Inflammatory macrophage treated with lipopolysaccharide for 1 hour (primary cell): ENCODE data around the gene TLE2.
"Not testable (repeated sequence)": the region's sequence is repeated elsewhere in the genome, so short reads cannot be mapped to it uniquely, and the experiment has no call there.

Experiments
- DNase-seq, 2 donors: peaks; one replicate each; pipeline ENCODE4 v3.0.0-alpha.2; 2020 to 2022

The TLE2 gene

DNA sequence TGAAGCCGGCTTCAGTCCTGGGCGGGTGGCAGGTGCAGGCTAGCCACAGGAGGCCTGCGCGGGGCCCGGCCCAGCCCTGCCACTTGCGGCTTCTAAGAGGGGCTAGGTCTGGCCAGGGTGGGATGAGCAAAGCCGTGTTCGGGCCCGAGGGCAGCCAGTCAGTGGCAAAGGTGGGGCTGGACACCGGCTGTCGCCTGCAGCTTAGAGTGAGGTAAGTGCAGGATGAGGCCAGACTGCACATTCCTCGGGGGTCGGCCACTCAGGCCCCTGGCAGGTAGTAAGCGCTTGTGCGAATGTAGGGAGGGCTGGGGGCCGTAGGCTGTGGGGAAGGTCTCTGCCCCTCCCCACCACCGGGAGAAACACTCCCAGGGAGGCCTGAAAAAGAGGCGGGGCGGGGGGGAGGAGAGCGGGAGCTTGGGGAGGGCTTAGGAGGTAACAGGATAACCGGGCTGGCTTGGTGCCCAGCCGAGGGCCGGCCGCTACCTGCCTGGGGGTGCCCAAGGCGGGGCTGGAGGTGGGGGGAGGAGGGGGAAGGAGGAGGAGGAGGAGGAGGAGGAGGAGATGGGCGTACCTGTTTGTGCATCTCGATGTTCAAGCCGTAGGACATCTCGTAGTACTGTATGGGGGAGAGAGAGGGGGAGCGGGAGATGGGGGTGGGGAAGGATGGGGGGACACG is 26.8 kb upstream of the TLE2 start:
- DNase-seq, result no peak

DNA sequence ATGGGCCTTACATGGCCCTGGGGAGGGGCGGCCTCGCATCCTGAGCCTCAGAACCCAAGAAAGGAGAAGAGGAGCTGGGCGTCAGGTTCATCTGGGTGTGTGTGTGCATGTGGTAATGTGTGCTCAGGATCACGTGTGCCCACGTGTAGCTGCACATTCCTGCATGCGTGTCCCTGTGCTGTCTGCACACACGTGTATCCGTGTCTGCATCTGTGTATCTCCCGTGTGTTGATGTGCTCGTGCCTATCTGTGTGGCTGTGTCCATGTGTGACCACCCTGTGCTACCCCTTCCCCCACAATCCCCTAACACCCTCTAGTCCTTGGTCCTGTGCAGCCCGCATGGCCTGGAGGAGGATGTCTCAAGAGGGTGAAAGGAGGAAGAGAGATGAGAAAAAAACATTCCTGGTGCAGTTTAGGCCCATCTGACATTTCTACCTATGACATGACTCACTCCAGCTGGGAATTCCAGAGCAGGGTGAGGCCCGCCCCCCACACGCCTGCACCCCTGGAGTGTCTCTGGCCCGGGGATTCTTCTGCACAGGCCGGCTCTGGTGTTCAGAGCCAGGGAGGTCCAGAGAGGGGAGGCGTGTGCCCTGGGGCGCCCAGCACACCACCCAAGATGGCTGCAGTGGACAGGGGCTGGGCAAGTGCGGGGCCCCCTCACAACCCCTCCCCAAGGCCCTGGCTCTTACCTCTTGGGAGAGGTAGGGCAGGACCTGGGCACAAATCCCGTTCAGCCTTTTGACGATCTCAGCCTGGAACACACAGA is 26.1 kb upstream of the TLE2 start:
- no peak for DNase-seq

DNA sequence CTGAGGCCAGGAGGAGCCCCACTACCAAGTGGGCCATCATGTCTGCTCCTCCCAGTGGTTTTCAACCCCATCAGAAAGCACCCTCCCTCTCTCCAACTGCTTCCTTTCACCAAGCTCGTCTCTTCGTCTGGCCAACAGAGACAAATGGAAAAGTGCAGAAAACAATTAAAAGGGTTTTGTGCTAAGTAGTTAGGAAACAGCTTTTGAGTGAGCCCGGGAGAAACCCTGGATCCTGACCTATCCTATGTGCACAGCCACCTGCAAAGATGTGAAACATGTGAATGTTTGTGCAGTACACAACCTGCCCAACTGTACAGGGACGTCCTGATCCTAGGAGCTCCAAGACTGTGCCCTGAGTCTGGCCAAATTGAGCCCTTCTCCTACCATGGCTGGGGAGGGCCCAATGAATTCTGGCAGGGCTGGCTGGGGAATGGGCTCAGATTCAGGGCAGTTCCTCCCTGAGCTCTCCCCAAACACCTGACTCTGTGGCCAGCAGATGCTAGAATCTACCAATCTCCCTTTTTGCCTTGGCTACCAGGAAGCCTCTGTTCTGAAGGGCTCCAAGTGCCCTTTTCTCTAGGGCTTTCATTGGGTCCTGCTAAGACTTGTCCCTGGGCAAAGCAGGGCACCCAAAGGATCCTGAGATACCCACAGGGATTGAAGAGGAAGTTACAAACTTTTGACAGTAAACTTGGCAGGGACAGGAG is 25.3 kb upstream of the TLE2 start:
- no peak for DNase-seq

DNA sequence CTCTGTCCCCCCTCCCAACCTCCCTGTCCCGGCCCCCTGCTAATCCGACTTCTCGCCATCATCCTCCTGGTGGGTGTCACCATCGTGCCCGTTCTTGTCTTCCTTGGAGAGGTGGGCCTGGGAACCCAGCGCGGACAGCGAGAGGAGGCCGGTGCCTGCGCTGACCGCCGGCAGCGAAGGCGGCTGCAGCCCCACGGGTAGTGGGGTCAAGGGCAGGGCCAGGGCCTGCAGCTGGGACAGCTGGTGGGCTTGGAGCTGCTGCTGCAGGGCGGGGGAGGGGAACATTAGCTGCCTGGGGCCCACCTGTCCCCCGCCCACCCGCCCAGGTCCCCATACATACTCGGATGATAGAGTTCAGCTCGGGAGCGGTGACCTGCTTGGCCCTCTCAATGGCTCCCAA is 24.7 kb upstream of the TLE2 start:
- DNase-seq, result no peak

DNA sequence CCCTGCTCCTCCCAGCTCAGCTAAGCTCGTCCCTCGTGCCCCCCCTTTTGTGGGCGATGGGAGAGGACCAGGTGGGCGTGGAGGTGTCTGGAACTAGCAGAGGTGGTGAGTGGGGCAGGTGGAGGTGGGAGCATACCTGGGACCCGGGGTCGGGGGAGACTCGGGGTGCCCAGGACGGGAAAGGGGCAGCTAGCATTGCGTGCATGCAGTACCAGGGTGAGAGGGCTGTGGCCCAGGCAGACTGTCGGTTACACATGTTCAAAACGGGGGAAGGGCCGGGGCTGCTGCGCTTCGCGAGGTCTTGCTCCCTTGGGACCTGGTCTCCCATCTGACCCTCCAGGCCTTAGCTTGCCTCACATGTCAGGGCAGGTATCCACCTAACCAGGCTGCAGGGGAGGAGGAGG is 24.1 kb upstream of the TLE2 start:
- no peak for DNase-seq

DNA sequence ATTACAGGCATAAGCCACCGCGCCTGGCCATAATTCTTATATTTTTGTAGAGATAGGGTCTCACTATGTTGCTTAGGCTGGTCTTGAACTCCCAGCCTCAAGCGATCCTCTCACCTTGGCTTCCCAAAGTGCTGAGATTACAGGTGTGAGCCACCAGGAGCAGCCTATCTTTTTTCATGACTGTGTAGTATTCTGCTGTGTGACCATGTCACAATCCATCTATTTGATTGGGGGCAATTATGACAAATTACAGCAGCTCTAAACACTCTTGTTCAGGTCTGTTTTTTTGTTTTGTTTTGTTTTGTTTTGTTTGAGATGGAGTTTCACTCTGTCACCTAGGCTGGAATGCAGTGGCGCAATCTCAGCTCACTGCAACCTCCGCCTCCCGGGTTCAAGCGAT is 20.9 kb upstream of the TLE2 start:
- not testable (repeated sequence) for DNase-seq

DNA sequence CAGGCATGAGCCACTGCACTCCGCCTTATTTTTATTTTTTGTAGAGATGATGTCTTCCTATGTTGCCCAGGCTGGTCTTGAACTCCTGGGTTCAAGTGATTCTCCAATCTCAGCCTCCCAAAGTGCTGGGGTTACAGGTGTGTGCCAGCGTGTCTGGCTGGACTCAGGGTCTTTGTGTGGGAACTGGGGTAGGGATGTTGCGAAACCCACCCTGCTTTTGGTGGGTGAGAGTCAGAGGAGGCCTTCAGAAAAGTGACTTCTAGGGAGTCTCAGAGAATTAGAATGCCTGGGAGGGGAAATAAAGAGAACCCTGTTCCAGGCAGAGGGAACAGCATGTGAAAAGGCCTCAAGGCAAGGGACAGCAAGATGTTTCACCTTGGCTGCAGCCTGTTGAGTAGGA is 20.0 kb upstream of the TLE2 start:
- no peak for DNase-seq

DNA sequence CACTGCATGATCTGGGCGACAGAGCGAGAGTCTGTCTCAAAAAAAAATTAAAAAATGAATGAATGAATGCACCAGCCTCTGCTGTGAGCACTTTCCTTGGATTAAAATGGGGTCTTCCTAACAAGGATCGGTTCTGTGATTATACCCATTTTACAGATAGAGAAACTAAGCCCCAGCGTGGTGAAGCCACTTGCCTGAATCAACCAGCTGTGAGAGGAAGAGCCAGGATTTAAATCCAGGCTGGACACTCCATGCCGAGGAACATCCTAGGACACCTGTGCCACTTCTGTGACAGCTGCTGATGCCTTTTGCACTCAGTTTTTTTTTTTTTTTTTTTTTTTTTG is 19.1 kb upstream of the TLE2 start:
- no peak for DNase-seq

DNA sequence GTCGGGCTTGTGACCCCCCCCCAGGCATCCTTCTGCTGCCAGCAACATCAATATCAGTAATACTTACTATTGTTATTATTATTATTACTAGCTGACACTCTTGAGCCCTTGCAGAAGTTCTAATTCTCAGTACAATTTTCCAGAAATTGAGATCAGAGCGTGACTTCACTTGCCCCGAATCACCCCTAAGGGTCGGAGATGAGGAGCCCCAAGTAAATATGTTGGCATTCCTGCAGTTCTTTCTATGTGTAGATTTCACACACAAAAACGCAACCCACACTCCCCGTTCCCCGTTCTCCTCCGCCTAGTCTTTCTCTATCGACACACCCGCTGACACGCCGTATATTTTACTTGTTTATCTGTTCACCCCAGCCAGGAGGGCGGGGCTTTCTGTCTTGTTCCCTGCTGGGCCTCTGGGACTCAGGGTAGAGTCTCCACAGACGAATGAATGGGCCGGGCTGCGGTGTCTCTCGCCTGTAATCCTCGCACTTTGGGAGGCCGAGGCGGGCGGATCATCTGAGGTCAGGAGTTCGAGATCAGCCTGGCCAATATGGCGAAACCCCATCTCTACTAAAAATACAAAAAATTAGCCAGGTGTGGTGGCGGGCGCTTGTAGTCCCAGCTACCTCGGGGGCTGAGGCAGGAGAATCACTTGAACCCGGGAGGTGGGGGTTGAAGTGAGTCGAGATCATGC is 18.6 kb upstream of the TLE2 start:
- DNase-seq, result peak; percentile 51 to 56

DNA sequence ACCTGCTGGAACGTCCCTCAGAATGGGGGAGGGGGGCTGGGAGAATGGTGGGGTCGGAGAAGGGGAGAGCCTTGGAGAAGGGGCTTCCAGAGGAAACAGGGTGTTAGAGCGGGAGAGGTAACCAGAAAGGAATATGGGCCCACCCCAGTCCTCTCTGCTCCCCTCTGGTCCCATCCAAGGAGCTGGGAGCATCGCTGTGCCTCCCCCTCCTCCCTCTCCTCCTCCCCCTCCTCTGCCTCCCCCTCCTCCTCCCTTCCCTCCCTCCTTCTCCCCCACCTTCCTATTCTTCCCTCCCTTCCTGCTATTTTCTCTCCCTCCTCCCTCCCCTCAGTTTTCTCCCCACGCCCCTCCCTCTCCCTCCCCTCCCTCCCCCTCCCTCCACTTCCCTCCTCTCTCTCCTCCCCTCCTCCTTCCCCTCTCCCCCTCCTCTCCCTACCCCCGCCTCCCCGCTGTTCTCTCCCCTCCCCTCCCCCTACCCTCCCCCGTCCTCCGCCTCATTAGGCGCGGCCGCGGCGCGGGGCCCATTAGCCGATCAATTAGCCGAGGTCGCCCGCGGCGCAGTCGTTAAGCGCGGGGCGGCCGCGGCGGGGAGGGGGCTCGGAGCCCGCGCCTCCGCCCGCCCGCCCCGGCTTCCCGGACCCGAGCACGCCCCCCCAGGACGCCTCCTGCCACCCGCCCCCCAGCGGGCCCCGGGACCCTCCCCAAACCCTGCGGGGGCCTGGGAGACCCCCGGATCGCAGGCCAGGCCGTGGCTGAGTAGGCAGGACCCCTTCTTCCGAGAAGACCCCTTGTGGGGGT is 17.8 kb upstream of the TLE2 start:
- DNase-seq, result no peak

DNA sequence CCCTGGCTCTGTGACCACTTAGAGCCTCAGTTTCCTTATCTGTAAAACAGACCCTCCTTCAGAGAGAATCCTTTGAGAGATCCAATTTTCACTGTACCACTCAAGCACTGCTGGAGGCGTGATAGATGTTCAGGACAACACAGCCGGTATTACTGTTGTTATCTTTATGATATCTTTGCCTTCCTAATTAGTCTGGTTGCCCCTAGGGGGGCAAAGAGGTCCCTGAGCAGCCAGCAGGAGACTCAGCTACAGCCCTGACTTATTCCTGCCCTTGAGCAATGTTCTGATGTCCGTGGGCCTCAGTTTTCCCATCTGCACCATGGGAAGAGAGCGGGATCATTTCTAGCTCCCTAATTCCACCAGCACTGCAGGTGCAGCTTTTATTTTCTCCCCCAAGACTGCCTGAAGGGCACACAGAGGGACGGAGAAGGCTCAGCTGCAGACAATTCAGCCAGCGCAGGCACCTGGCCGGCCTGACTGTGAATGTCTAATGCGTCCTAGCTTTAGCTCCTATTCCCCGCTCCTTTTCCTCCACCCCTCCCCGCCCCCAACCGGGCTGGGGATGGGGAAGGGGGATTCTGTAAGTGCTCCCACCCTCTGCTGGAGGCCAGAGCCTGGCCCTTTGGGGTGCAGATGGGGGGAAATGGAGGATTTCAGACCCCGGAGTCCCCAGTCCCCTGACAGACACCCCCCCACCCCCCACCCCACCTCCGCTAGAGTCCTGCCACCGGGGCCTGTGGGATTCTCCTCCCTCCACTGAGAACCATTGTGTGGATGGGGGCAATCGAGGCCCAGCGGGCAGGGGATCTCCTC is 17.0 kb upstream of the TLE2 start:
- DNase-seq, result no peak

DNA sequence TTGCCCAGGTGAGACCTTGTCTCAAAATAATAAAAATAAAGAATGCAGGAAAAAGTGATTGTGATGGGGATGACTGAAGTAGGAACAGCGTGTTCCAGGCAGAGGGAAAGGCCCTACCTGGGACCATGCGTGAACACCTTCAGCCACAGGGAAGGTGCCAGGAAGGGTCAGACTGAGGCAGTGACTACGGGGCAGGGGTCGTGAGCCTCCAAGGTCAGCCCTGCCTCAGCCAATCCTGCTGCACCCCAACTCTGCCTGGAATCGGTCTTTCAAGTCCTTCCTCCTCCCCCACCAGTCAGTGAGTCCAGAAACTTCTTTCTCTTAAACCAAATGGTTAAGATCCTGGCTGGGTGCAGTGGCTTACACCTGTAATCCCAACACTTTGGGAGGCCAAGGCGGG is 16.1 kb upstream of the TLE2 start:
- DNase-seq, result no peak

DNA sequence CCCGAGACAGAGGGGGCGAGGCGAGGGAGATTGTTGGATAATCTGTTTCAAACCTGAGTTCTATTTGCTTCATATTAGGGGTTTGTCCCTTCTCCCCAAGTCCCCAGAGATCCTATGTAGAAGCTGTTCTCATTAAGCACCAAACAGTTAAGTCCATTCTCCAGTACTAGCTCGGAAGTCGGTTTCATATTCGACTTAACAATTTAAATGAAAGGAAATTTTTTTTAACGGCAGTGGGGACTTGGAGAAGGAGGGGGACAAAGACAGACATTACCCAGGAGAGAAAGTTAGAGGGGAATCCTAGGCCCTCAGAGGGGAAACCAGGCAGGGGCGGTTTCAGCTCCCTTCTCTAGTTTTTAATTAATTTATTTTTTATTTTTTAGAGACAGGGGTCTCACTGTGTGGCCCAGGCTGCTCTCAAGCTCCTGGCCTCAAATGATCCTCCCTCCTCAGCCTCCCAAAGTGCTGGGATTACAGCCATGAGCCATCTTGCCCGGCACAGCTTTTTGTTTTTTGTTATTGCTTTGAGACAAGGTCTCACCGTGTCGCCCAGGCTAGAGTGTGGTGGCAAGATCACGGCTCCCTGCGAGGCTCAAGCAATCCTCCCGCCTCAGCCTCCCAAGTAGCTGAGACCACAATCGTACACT is 13.7 kb upstream of the TLE2 start:
- DNase-seq, result no peak

DNA sequence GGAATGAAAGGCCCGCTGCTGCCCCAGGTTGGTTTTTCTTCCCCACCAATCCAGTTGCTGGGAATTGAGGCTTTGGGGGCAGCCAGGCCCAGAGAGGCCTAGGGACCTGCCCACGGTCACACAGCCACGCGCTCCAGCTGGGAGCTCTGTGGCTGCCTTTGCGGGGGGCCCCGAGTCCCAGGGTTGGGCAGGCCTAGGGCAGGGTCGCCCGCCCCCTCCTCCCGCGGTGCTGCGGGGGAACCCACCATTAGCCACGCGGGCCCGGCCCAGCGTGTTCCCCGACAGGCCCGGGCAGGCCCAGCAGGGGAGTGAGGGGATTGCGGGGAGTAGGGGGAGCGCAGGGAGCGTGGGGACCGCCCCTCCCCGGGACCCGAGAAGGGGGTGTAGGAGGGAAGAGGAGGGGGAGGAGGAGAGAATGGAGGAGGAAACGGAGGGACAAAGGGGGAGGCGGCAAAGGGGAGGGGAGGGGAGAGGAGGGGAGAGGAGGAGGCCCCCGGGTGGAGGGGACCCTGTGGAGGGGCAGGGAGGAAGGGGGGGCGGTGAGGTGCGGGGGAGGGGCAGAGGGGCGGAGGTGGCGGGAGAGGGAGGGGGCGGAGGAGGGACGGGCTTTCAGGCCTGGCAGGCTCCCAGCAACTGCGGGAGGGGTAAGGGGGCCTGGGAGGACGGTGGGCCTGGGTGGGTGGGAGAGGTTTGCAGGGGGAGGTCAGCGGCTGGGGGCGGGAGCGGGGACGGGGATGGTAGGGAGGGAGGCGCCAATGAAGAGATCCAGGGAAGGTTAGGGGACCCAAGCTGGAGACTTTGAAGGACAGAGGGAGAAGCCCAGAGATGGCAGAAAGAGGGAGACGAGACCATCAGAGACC is 12.9 kb upstream of the TLE2 start:
- no peak for DNase-seq

DNA sequence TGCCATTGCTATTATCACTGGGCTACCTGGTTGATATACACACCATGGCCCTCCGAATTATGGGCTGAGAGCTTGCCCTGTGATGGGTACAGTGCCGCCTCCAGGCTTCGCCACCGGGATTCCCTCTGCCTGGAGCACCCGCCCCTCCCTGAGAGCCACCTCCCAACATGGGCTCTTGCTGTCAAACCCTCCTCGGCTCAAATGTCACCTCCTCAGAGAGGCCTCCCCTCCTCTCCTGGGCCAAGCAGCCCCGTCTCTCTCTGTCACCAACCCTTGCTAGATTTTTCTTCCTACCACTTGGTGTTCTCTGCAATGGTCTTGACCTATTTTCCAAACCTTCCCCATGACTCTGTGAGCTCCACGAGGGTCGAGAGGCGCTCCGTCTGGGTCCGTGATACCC is 12.2 kb upstream of the TLE2 start:
- no peak for DNase-seq

DNA sequence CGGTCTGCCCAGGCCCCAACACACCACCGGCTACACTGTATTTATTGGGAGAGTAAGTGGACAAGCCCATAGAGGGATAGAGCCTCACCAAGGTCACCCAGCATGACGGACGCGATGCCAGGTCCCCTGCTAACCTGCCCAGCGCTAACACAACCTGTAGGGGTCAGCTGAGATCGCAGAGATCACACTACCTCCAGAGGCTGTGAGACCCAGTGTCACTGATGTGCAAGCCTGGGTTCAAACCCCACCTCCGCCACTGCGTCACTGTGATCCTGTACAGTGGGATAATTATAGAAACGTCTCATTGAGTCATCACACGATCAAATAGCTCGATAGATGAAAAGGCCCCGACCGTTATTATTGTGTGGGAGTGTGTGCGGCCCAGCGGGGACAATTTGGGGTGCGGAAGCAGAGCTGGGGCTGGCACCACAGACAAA is 10.6 kb upstream of the TLE2 start:
- DNase-seq, result no peak

DNA sequence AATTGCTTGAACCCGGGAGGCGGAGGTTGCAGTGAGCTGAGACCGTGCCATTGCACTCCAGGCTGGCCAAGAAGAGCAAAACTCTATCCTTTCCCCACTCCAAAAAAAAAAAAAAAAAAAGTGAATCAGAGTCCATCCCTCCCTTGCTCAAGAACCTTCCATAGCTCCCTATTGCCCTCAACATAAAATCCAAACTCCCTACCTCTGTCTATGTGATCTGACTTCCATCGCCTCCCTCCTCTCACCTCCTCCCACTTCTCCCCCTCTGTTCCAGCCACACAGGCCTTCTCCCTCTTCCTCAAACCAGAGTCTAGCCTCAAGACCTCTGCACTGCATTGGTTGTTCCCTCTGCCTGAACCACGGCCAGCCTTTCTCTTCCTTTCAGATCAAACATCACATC is 10.0 kb upstream of the TLE2 start:
- DNase-seq, result no peak

DNA sequence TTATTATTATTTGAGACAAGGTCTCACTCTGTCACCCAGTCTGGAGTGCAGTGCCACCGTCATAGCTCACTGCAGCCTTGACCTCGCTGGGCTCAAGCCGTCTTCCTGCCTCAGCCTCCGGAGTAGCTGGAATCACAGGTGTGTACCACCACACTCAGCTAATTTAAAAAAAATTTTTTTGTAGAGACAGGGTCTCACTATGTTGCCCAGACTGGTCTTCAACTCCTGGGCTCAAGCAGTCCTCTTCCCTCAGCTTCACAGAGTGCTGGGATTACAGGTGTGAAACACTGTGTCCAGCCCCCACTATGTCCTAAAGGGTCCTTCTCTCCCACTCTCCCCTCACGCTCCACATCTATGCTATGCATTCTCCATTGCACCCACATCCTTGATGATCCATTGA is 9.1 kb upstream of the TLE2 start:
- no peak for DNase-seq

DNA sequence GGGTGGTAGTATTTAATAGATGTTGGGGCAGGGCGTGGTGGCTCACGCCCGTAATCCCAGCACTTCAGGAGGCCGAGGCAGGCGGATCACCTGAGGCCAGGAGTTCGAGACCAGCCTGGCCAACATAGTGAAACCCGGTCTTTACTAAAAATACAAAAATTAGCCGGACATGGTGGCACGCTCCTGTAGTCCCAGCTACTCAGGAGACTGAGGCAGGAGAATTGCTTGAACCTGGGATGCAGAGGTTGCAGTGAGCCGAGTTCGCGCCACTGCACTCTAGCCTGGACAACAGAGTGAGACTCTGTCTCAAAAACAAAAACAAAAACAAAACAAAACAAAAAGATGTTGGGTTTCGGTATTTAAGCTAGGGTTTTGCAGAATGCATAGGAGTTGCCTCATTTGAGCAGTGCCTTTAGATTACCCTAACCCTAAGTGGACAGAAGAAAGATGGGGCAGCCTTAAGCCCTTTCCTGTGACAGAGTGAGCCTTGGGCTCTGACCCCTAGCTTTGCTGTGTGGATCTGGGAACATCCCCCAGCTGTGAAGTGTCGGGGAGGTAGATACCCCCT is 8.0 kb upstream of the TLE2 start:
- not testable (repeated sequence) for DNase-seq
